IPS-20b (cell line): ENCODE data around the gene CCDC174.
A peak's percentile ranks its signal among the peaks of the same experiment; 100 is the strongest.
"Not testable (repeated sequence)": the region's sequence is repeated elsewhere in the genome, so short reads cannot be mapped to it uniquely, and the experiment has no call there.

ENCODE experiments used
- H3K27ac ChIP-seq: one replicate; pipeline ENCODE4 v1.5.1; 2013; ENCODE audit warnings: low read length
- H3K27me3 ChIP-seq: 2 replicates; pipeline ENCODE4 v1.6.1; 2013; ENCODE audit warnings: mild to moderate bottlenecking, low read length, inconsistent platforms; ENCODE audit not compliant: insufficient read depth
- H3K36me3 ChIP-seq: 2 replicates; pipeline ENCODE4 v1.6.1; 2013; ENCODE audit warnings: low read depth, mild to moderate bottlenecking, inconsistent platforms, low read length, moderate library complexity; ENCODE audit not compliant: insufficient read depth
- H3K4me1 ChIP-seq: 2 replicates; pipeline ENCODE4 v1.6.1; 2013; ENCODE audit warnings: mild to moderate bottlenecking, control low read depth, inconsistent platforms, low read length, moderate library complexity; ENCODE audit not compliant: insufficient read depth
- H3K4me3 ChIP-seq: 2 replicates; pipeline ENCODE4 v1.5.1; 2013; ENCODE audit warnings: mild to moderate bottlenecking, low read length, inconsistent platforms
- H3K9ac ChIP-seq: 2 replicates; pipeline ENCODE4 v1.6.1; 2013; ENCODE audit warnings: low read depth, mild to moderate bottlenecking, inconsistent platforms, low read length, moderate library complexity
- H3K9me3 ChIP-seq: 2 replicates; pipeline ENCODE4 v1.6.1; 2013; ENCODE audit warnings: mild to moderate bottlenecking, low read depth, low read length, inconsistent platforms; ENCODE audit not compliant: insufficient read depth

The CCDC174 gene

DNA sequence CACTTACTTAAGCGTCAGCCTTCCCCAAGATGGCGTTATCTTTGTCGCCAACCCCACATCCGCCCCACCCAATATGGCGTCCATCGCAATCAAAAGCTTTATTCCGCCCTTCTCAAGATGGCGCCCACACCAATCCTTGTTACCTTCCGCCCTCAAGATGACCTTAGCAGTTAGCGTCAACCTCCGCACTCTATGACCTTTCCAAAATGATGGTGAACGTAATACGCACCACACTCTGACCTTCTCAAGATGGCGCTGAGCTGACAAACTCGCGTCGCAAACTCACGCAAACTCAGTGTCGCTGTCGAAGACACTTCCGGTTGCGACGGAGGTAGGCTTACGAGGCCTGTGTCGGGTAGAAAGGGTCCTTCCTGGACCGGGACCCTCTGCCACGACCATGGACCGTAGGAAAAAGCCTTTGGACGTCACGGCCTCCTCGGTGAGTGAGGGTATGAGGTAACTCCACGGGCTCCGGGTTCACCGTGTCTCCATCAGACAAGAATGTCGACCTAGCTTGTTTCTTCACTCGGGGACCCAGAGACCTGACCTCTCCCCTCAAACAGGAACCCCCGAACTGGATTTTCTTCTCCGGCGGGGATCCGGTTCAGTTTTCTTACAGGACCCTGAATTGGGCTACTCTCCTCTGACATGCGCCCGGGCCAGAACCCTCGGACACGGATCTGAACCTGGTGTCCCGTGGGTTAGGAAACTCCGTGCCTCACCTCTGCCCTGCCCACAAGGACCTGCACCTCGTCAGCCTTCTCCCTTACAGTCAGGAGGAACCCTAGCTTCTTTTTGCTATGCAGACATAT lies at the start of gene CCDC174:
CCDC174 (plus strand) TSS at position 323 of the 812 bp plus-strand sequence; CDS start at position 398, 75 bp downstream.
- Histone ChIP-seq H3K36me3 (peaks cover 30% of the 10 kb centered on the region), H3K9me3 (no peaks in the 10 kb centered on the region), H3K9ac (peak within 1 kb of the TSS; percentile 94), H3K27me3 (no peaks in the 10 kb centered on the region; the same call in 1 of the 2 replicates), H3K27ac (peak within 1 kb of the TSS; percentile 51), H3K4me3 (peak within 1 kb of the TSS; percentile 97), H3K4me1 (no peaks in the 10 kb centered on the region)

DNA sequence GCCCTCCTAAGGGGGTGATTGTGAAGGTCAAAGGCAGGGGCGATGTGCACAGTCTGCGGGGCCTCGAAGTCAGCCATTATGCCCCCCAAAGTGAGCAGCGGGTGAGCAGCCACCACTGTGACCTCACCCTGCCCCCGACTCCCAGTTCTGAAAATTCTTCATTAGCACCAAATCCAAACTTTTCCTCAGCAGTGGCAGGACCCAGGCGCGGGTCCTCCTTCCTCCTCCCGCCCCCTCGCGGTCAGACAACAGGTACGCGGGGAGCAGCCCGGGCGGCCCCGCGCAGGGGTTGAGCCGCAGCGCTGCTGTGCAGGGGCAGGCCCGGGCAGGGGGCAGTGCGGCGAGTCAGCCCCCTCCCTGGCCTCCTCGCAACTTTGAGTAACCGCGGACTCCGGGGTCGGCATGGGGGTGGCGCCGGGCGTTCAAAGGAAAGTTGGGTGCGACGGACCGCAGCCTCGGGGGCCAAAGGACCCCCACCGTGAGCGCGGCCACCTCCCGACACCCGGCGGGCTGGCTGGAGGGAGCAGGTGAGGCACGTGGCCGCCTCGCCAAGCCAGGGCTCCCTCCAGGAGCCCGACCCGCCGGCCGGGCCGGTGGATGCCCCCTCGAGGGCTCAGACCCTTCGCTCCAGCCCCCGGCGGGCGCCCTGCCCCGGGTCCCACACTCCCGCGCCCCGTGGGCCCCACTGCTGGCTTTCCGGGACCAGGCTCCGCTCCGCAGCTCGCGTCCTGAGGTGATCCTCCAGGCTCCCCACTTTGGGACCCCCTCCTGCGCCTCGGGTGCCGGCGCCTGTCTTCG lies 49.4 kb upstream of the CCDC174 start:
- Histone ChIP-seq H3K4me1 (peaks cover 4% of the 10 kb centered on the region; the same call in 1 of the 2 replicates), H3K4me3 (peak overlapping the region; percentile 58; the same call in 1 of the 2 replicates), H3K9me3 (no peaks in the 10 kb centered on the region), H3K27me3 (peaks cover 62% of the 10 kb centered on the region), H3K27ac (no peak overlapping the region), H3K9ac (no peak overlapping the region), H3K36me3 (no peaks in the 10 kb centered on the region)

DNA sequence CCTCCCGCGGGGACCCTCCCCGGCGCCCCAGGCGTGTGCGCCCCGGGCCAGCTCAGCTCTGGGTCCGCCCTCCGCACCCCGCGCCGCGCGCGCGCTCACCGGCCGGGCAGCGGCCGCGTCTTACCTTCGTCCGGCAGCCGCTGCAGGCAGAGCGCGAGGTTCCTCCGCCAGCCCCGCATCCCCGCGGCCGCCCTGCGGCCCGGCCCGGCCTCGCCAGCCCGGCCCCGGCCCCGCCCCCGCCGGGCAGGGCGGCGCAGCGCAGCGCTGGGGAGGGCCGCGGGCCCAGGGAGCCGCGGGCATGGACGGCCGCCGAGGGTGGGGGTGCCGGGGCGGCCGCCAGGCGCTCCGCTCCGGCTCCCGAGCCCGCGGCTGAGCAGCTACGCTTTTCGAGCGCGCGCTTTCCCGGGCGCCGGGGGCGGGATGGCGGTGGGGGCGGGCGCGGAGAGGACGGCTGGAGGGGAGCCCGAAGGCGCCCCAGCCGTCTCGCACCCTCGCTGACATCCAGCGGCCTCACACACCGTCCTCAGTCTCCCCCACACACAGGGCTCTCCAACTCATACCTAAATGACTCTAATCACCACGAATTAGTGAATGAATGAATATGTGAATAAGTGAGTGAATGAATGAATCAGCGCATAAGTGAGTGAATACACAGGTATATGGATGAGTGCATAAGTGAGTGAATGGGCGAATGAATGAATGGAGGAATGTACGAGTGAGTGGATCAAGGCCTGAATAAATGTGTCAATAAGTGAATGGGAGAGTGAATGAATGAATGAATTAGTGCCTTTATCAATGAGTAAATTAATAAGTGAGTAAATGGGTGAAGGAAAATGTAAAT lies 48.5 kb upstream of the CCDC174 start:
- Histone ChIP-seq H3K9ac (no peak overlapping the region), H3K27me3 (peaks cover 59% of the 10 kb centered on the region), H3K4me3 (peak overlapping the region; percentile 58)

GRCh38 chr3:14605067-14605466 lies 46.5 kb upstream of the CCDC174 start:
- H3K27ac ChIP-seq = no peak overlapping the region
- H3K27me3 ChIP-seq = peaks cover 51% of the 10 kb centered on the region
- no peak overlapping the region for H3K9ac ChIP-seq
- no peaks in the 10 kb centered on the region for H3K36me3 ChIP-seq
- H3K4me3 ChIP-seq = no peak overlapping the region
- H3K9me3 ChIP-seq = no peaks in the 10 kb centered on the region
- H3K4me1 ChIP-seq = peaks cover 4% of the 10 kb centered on the region; the same call in 1 of the 2 replicates

More for the DNA sequence above, 48.5 kb upstream of the CCDC174 start:
- no peaks in the 10 kb centered on the region for H3K36me3 ChIP-seq
- no peaks in the 10 kb centered on the region for H3K9me3 ChIP-seq
- no peak overlapping the region for H3K27ac ChIP-seq
- peaks cover 4% of the 10 kb centered on the region; the same call in 1 of the 2 replicates for H3K4me1 ChIP-seq

- Histone ChIP-seq H3K36me3 (no peaks in the 10 kb centered on the region), H3K27me3 (peaks cover 44% of the 10 kb centered on the region), H3K4me1 (peaks cover 4% of the 10 kb centered on the region; the same call in 1 of the 2 replicates), H3K9ac (no peak overlapping the region), H3K27ac (no peak overlapping the region), H3K4me3 (no peak overlapping the region), H3K9me3 (no peaks in the 10 kb centered on the region)
These were observed 45.8 kb upstream of the CCDC174 start for GRCh38 chr3:14605744-14606143.

- no peak overlapping the region for H3K4me3 ChIP-seq
These were observed 44.8 kb upstream of the CCDC174 start for GRCh38 chr3:14606669-14607339.

GRCh38 chr3:14608298-14608697 lies 43.3 kb upstream of the CCDC174 start:
- Histone ChIP-seq H3K9me3 (no peaks in the 10 kb centered on the region), H3K4me3 (no peak overlapping the region), H3K36me3 (no peaks in the 10 kb centered on the region), H3K27me3 (peaks cover 22% of the 10 kb centered on the region), H3K27ac (no peak overlapping the region), H3K4me1 (no peaks in the 10 kb centered on the region), H3K9ac (no peak overlapping the region)

More at GRCh38 chr3:14606669-14607339, 44.8 kb upstream of the CCDC174 start:
- no peak overlapping the region for H3K9ac ChIP-seq
- no peaks in the 10 kb centered on the region for H3K9me3 ChIP-seq
- H3K4me1 ChIP-seq = no peaks in the 10 kb centered on the region; the same call in 1 of the 2 replicates
- peaks cover 34% of the 10 kb centered on the region for H3K27me3 ChIP-seq
- H3K27ac ChIP-seq = no peak overlapping the region
- no peaks in the 10 kb centered on the region for H3K36me3 ChIP-seq

DNA sequence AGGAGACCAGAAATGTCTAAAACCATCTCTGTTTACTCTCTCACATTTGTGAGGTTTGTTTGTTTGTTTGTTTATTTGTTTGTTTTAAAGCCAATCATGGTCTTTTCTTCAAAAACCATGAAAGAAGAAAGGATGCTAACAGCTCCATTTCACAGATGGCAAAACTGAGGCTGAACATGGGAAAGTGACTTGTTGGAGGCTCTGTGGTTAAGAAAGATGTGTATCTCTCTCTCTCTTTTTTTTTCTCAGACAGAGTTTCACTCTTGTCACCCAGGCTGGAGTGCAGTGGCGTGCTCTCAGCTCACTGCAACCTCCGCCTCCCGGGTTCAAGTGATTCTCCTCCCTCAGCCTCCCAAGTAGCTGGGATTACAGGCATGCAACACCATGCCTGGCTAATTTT lies 42.5 kb upstream of the CCDC174 start:
- H3K4me3 ChIP-seq, H3K4me1 ChIP-seq, H3K36me3 ChIP-seq, H3K9me3 ChIP-seq, H3K27ac ChIP-seq, H3K9ac ChIP-seq: not testable (repeated sequence)
- H3K27me3 ChIP-seq = peaks cover 14% of the 10 kb centered on the region

DNA sequence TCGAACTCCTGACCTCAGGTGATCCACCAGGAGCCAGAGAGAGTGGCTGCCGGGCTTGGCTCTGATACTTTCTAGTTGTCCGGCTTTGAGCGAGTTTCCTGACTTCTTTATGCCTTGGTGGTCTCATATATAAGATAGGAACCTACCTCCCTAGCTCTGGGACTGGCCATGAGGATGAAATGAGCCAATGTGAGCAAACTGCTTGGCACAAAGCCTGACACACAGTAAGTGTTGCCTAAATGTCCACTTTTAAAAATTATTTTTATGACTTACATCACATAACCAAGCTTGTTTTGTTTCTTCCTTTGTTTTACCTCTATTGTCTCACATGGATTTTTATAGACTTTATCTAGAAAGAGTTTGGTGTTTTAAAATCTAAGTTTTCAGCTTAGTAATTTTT lies 42.1 kb upstream of the CCDC174 start:
- H3K4me1 ChIP-seq = no peaks in the 10 kb centered on the region
- H3K36me3 ChIP-seq = no peaks in the 10 kb centered on the region
- H3K9me3 ChIP-seq = no peaks in the 10 kb centered on the region
- no peak overlapping the region for H3K27ac ChIP-seq
- peaks cover 10% of the 10 kb centered on the region for H3K27me3 ChIP-seq
- no peak overlapping the region for H3K4me3 ChIP-seq
- H3K9ac ChIP-seq = no peak overlapping the region

DNA sequence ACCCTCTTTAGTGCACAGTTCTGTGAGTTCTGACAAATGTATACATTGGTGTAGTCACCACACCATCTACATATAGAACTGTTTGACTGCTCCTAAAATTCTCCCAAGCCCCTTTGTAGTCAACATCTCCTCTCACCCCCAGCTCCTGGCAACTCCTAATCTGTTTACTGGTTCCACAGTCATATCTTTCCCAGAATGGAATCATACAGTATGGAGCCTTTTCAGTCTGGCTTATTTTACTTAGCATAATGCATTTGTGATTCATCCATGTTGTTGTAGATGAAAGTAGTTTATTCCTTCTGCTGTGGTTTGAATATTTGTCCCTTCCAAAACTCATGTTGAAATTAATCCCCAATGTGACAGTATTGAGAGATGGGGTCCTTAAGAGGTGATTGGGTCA lies 41.6 kb upstream of the CCDC174 start:
- Histone ChIP-seq H3K9ac (no peak overlapping the region), H3K4me3 (no peak overlapping the region), H3K27ac (no peak overlapping the region), H3K36me3 (no peaks in the 10 kb centered on the region), H3K9me3 (no peaks in the 10 kb centered on the region), H3K4me1 (no peaks in the 10 kb centered on the region), H3K27me3 (peaks cover 7% of the 10 kb centered on the region; the same call in 1 of the 2 replicates)

GRCh38 chr3:14614189-14614588 lies 37.4 kb upstream of the CCDC174 start:
- Histone ChIP-seq H3K4me3 (no peak overlapping the region), H3K27ac (no peak overlapping the region), H3K36me3 (no peaks in the 10 kb centered on the region), H3K9ac (no peak overlapping the region), H3K27me3 (no peaks in the 10 kb centered on the region), H3K9me3 (no peaks in the 10 kb centered on the region), H3K4me1 (peaks cover 13% of the 10 kb centered on the region; the same call in 1 of the 2 replicates)
